Measurements from ENCODE around the gene RERE.

DNA sequence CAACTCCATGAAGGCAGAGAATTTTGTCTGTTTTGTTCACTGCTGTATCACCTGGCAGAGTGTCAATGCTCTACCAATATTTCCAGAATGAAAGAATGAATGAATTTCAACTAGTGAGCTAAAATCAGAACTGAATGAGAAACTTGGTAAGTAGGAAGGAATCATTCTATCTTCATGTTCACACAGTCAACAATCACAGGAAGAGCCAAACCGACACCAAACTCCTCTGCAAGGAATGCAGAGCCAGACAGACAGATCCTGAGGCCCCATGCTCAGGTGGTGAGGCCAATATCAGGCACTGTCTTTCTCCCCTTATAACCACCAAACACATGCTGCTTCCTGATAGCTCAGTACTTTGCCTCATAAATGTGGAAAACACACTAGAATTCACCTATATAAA lies 360.4 kb downstream of the RERE start:
- TF ChIP-seq, protein P1, sequence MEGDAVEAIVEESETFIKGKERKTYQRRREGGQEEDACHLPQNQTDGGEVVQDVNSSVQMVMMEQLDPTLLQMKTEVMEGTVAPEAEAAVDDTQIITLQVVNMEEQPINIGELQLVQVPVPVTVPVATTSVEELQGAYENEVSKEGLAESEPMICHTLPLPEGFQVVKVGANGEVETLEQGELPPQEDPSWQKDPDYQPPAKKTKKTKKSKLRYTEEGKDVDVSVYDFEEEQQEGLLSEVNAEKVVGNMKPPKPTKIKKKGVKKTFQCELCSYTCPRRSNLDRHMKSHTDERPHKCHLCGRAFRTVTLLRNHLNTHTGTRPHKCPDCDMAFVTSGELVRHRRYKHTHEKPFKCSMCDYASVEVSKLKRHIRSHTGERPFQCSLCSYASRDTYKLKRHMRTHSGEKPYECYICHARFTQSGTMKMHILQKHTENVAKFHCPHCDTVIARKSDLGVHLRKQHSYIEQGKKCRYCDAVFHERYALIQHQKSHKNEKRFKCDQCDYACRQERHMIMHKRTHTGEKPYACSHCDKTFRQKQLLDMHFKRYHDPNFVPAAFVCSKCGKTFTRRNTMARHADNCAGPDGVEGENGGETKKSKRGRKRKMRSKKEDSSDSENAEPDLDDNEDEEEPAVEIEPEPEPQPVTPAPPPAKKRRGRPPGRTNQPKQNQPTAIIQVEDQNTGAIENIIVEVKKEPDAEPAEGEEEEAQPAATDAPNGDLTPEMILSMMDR (conservative IDR thresholded peaks at IDR 0.05), result no peak
- no peak for TF ChIP-seq ZFX (IDR thresholded peaks at IDR 0.05)

Data from C4-2B (cell line).